NK-92 (cell line): ENCODE data around the gene TNS4.

ENCODE experiments used
- DNase-seq: peaks from one replicate; lab custom pipeline; 2025; ENCODE audit not compliant: unreplicated experiment; lab: John Stamatoyannopoulos, UW

The TNS4 gene

GRCh38 chr17:40459636-40460603 is 41.5 kb downstream of the TNS4 start:
- DNase-seq = no peak

- no peak for DNase-seq
These were observed 42.5 kb downstream of the TNS4 start for GRCh38 chr17:40458851-40459482.

- no peak for DNase-seq
These were observed 43.2 kb downstream of the TNS4 start for GRCh38 chr17:40457964-40458791.

- DNase-seq = no peak
These were observed 44.1 kb downstream of the TNS4 start for GRCh38 chr17:40457369-40457768.

GRCh38 chr17:40456396-40456951 is 44.9 kb downstream of the TNS4 start:
- no peak for DNase-seq

DNA sequence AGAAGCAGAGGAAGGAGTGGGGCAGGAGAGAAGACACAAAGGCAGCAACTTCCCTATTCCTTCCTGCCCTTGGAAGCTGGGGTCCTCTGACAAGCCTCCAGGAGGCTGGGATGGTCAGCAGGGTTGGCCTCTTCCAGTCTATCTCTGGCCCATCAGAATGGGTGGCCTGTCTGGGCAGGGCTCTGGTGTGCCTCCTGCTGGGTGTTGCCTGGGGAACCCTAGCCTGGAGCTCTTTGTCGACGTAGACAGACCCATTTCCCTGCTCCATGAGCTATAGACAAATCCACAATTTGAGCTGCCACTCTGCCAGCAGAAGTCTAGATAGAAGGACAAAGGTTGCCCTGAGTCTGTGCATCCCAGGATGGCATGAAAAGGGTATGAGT is 46.8 kb downstream of the TNS4 start:
- no peak for DNase-seq

DNA sequence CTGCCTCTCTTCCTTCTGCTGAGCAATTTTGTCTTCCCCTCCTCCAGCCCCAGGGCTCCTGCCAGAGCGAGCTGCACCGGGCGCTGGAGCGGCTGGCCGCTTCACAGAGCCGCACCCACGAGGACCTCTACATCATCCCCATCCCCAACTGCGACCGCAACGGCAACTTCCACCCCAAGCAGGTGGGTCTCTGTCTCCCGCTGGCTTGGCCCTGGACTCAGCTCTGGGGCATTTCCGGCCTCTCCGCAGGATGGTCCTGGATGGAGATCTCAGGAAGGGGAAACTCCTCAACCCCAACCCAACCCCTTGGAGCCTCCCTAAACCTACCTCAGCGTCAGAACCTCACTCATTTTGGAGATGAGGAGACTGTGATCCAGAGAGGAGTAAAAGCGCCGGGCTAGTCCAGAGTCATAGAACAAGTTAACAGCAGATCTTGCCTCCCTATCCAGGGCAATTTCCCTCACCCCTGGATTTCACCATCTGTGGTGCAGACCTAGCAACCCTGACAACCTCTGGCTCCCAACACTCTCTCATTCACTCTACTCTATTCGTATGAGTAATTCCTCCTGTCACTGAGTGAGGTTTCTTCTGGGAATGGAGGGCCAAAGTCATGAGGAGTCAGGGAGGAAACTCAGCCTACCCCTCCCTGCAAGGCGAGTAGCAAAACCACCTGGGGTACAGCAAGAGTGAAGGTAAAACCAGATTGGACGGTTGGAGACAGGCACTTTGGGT is 47.4 kb downstream of the TNS4 start:
- DNase-seq = no peak

- no peak for DNase-seq
These were observed 48.5 kb downstream of the TNS4 start for GRCh38 chr17:40452921-40453378.

DNA sequence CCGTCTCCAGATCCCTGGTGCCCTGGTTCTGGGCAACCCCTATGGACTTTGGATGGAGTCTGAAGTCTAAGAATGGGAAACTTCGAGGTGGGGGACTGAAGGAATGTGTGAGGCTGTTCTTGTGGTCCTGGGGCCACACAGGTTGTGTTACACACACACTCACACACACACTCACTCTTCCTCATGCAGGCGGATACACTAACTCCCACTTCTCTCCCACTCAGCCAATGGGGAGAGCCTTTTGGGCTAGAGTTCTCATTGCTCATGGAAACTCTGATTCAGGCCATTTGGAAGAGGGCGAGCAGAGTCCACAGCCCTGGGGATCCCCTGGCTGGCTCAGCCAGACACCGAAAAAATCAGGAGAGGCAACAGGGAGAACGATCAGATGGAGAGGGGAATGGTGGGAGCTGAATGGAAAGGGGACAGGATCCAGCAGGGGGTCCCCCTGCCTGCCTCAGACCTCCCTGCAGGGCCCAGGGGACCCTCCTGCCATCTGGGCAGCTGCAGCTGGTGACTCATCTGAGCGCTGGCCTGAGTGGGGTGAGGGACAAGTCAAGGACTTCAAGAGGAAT is 49.1 kb downstream of the TNS4 start:
- DNase-seq = no peak

GRCh38 chr17:40451420-40451819 is 50.0 kb downstream of the TNS4 start:
- DNase-seq = no peak

GRCh38 chr17:40450175-40450574 is 51.2 kb downstream of the TNS4 start:
- DNase-seq = no peak

DNA sequence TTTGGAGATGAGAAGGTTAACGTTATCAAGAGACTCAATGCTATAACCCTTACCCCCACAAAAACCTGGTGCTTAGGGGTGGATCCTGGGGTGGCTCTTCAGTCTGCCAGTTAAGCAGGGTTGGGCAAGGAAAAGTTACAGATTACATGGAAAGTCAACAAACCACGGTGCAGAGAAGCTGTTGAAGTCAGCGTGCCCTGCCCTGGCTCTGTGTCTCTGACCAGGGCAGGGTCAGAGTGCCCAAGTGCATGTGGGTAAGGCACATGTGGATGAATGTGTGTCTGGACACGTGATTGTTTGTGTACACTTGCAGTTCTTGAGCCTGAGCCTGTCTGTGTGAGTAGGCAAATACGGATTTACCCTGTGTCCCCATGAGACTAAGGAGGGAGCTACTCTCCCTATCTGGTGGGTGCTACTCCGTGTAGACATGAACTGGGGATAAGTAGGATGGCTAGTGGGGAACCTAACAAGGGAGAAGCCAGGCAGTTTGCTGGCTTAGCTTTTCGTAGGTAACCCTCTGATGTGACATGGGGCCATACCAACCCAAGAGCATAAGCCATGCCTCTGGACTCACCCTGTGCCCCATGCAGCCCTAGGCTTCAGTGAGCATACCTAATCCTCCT is 52.7 kb downstream of the TNS4 start:
- no peak for DNase-seq

GRCh38 chr17:40448213-40448638 is 53.2 kb downstream of the TNS4 start:
- DNase-seq = no peak

DNA sequence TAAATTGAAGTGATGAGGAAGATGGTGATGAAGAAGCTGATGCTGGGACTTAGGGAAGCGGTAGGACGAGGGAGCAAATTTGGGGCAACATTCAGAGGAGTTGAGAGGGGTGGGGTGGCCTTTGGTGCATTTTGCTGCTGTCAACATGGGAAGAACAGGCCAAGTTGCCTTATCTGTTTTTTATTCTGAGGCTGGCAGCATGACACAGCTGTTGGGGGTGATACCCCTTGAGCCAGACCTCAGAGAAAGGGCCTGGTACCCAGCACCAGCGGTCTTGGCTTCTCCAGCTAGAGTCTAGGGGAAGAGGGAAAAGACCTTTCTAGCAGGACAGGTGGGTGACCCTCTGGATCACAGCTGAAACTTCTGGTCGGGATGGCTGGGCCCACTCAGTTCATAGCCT is 53.6 kb downstream of the TNS4 start:
- no peak for DNase-seq

GRCh38 chr17:40447148-40447644 is 54.2 kb downstream of the TNS4 start:
- DNase-seq = no peak

- DNase-seq = no peak
These were observed 55.5 kb downstream of the TNS4 start for GRCh38 chr17:40445751-40446468.

DNA sequence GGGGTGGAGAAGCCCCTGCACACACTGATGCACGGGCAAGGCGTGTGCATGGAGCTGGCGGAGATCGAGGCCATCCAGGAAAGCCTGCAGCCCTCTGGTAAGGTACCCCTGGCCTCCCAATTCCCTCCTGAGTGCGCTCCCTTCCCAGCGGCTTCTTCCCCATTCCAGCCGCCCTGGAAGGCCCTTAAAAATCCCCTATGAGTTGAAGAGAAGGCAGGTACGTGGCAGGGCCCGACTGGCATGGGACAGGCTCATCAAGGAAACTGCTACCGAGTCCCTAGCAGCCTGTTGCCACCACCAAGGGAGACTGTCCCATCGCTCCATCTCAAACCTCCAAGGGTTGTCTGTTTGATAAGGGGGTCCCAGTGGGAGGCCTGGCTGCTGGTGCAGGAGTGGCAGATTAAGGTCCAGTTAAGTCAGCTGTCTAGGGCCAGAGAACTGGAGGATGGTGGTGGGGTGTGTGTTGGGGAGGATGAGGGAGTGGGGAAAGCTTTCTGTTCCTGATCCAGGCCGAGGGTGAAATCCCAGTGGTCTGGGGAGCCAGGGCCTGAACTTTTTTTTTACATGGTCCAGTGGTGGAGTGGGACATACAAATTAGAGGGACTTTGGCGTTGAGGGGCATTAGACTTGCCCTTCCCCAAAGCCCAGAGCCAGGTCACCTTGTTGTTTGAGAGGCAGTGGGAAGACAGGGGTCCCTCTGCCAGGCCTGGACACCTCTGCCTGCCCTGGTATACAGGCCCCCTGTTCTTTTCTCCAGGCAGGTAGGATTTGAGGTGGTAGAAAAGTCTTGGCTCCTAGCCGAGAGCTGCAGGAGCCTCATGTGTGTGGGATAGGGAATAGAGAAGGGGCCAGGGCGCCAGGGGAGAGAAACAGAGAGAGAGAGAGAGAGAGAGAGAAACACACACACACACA is 57.2 kb downstream of the TNS4 start:
- DNase-seq = no peak
